HG03571 (cell line): ENCODE data around the gene KIF5A.

Experiments
- ATAC-seq: cut with Tn5 transposase; IDR thresholded peaks from one replicate; pipeline ENCODE4 v1.9.1; 2021; ENCODE audit not compliant: unreplicated experiment

The KIF5A gene

GRCh38 chr12:57533108-57533507, 16.7 kb upstream of the KIF5A start:
- ATAC-seq: no peak

GRCh38 chr12:57534250-57534649, 15.6 kb upstream of the KIF5A start:
- no peak for ATAC-seq

- no peak for ATAC-seq
These were observed 14.8 kb upstream of the KIF5A start for GRCh38 chr12:57534991-57535543.

GRCh38 chr12:57535764-57536596, 13.9 kb upstream of the KIF5A start:
- ATAC-seq: no peak

- no peak for ATAC-seq
These were observed 13.3 kb upstream of the KIF5A start for GRCh38 chr12:57536597-57536942.

GRCh38 chr12:57539134-57539768, 10.6 kb upstream of the KIF5A start:
- ATAC-seq: no peak

- no peak for ATAC-seq
These were observed 8.8 kb upstream of the KIF5A start for GRCh38 chr12:57541001-57541400.

- no peak for ATAC-seq
These were observed 8.1 kb upstream of the KIF5A start for GRCh38 chr12:57541717-57542116.

- no peak for ATAC-seq
These were observed 6.3 kb upstream of the KIF5A start for GRCh38 chr12:57543581-57543980.

GRCh38 chr12:57545809-57546437, 3.9 kb upstream of the KIF5A start:
- ATAC-seq: no peak

- peak; percentile 97 for ATAC-seq
These were observed 3.2 kb upstream of the KIF5A start, which contains the start of gene DCTN2 for GRCh38 chr12:57546438-57547287. Gene DCTN2 (minus strand): TSS chr12:57547192. CDS start chr12:57547063, 129 bp downstream.

- no peak for ATAC-seq
These were observed 2.4 kb upstream of the KIF5A start for GRCh38 chr12:57547288-57548012.

GRCh38 chr12:57548013-57548315, 1.9 kb upstream of the KIF5A start:
- ATAC-seq: no peak

GRCh38 chr12:57548488-57548887, 1.4 kb upstream of the KIF5A start:
- ATAC-seq: no peak

- no peak for ATAC-seq
These were observed 488 bp upstream of the KIF5A start for GRCh38 chr12:57549203-57549908.

- ATAC-seq: no peak
These were observed 1.1 kb downstream of the KIF5A start for GRCh38 chr12:57550641-57551549.

- no peak for ATAC-seq
These were observed 1.9 kb downstream of the KIF5A start for GRCh38 chr12:57551637-57552305.

GRCh38 chr12:57552306-57552651, 2.4 kb downstream of the KIF5A start:
- no peak for ATAC-seq
